ENCODE results near the gene EPHA5. TPM values are rescaled to one million over a fixed set of nuclear protein-coding genes. Genes with fewer than 3 reads are reported as not detected.

EPHA5 gene
- total RNA-seq, 1 experiment from 2014 or later: 0.28 TPM

GRCh38 chr4:65407483-65407882, 262.8 kb downstream of the EPHA5 start:
- Mint-ChIP-seq H3K36me3 (ENCODE audit: insufficient read depth, unreplicated experiment) (no peaks in the 10 kb centered on the region), H3K4me1 (ENCODE audit: insufficient read depth, unreplicated experiment) (no peaks in the 10 kb centered on the region), H3K4me3 (ENCODE audit: unreplicated experiment) (no peak overlapping the region), H3K27ac (ENCODE audit: low read depth, unreplicated experiment) (no peak overlapping the region), H3K27me3 (ENCODE audit: insufficient read depth, unreplicated experiment) (no peaks in the 10 kb centered on the region), H3K9me3 (ENCODE audit: unreplicated experiment) (no peaks in the 10 kb centered on the region)
- TF ChIP-seq, protein P1, sequence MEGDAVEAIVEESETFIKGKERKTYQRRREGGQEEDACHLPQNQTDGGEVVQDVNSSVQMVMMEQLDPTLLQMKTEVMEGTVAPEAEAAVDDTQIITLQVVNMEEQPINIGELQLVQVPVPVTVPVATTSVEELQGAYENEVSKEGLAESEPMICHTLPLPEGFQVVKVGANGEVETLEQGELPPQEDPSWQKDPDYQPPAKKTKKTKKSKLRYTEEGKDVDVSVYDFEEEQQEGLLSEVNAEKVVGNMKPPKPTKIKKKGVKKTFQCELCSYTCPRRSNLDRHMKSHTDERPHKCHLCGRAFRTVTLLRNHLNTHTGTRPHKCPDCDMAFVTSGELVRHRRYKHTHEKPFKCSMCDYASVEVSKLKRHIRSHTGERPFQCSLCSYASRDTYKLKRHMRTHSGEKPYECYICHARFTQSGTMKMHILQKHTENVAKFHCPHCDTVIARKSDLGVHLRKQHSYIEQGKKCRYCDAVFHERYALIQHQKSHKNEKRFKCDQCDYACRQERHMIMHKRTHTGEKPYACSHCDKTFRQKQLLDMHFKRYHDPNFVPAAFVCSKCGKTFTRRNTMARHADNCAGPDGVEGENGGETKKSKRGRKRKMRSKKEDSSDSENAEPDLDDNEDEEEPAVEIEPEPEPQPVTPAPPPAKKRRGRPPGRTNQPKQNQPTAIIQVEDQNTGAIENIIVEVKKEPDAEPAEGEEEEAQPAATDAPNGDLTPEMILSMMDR (IDR thresholded peaks at IDR 0.05; ENCODE audit: unreplicated experiment): no peak
- POLR2A ChIA-PET: no interaction called here
- no TSS peak for BruUV-seq (replicated peaks)
- intact Hi-C loops (cut with micrococcal nuclease): no loop called here
- CTCF ChIA-PET: no interaction called here
- no peak for DNase-seq (ENCODE audit: unreplicated experiment)

DNA sequence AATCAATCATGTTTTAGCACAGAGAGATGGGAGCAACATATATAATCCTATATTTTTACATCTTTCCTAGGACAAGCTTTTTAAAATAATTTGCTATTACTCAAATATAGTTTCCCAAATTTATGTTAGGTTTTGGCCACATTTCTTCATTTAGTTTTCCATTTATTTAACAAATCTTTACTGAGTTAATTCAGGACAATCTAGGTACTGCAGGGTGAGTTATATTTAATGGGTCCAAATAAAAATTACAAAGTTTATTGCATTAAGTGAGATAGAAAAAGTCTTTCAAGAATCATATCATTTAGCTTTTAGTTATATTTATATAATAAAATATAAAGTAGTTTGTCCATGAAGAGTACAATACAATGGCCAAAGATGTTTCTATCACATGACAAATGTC, 269.2 kb downstream of the EPHA5 start:
- H3K4me1 Mint-ChIP-seq (ENCODE audit: insufficient read depth, unreplicated experiment): no peaks in the 10 kb centered on the region
- no peak for DNase-seq (ENCODE audit: unreplicated experiment)
- H3K27ac Mint-ChIP-seq (ENCODE audit: low read depth, unreplicated experiment): no peak overlapping the region
- intact Hi-C loops (cut with micrococcal nuclease): no loop called here
- peaks cover 9% of the 10 kb centered on the region for H3K9me3 Mint-ChIP-seq (ENCODE audit: unreplicated experiment)
- H3K27me3 Mint-ChIP-seq (ENCODE audit: insufficient read depth, unreplicated experiment): no peaks in the 10 kb centered on the region
- BruUV-seq (replicated peaks): no TSS peak
- ChIA-PET POLR2A (interaction anchor here (0.7 kb wide), 2 partner anchors 9 to 1179 kb away, joined by 3 to 5 read pairs; no protein-coding TSS in a partner anchor), CTCF (interaction anchor here (0.9 kb wide), 1 partner anchor 16 kb away, joined by 3 read pairs; no protein-coding TSS in a partner anchor)
- TF ChIP-seq, protein P1 (IDR thresholded peaks at IDR 0.05; ENCODE audit: unreplicated experiment): no peak
- no peak overlapping the region for H3K4me3 Mint-ChIP-seq (ENCODE audit: unreplicated experiment)
- no peaks in the 10 kb centered on the region for H3K36me3 Mint-ChIP-seq (ENCODE audit: insufficient read depth, unreplicated experiment)

DNA sequence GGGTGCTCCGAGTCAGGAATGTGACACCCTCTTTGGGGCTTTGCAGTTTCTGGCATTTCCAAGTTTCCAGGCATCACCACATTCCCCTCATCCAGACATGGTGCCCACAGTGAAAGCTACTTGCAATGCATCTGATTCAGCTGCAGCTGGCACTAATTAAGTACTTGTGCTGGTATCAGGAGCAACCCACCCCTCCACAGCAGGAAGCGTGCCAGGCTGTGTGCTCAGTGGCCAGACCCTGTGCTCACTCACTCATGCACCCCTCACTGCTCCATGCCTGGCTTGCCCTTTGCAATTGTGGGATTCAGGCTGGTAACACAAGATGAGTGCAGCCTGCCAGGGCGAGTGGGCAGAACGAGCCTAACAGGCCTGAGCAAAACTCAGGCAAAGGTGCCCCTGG, 271.2 kb downstream of the EPHA5 start:
- Mint-ChIP-seq H3K27ac (ENCODE audit: low read depth, unreplicated experiment) (no peak overlapping the region), H3K36me3 (ENCODE audit: insufficient read depth, unreplicated experiment) (no peaks in the 10 kb centered on the region), H3K4me1 (ENCODE audit: insufficient read depth, unreplicated experiment) (no peaks in the 10 kb centered on the region), H3K27me3 (ENCODE audit: insufficient read depth, unreplicated experiment) (no peaks in the 10 kb centered on the region), H3K4me3 (ENCODE audit: unreplicated experiment) (no peak overlapping the region), H3K9me3 (ENCODE audit: unreplicated experiment) (peaks cover 9% of the 10 kb centered on the region)
- no peak for DNase-seq (ENCODE audit: unreplicated experiment)
- intact Hi-C loops (cut with micrococcal nuclease): no loop called here
- ChIA-PET CTCF (interaction anchor here (1.2 kb wide), 1 partner anchor 13 kb away, joined by 4 read pairs; no protein-coding TSS in a partner anchor), POLR2A (no interaction called here)
- BruUV-seq (replicated peaks): no TSS peak
- TF ChIP-seq, protein P1 (IDR thresholded peaks at IDR 0.05; ENCODE audit: unreplicated experiment): no peak

GRCh38 chr4:65393078-65393477, 277.2 kb downstream of the EPHA5 start:
- no peaks in the 10 kb centered on the region for H3K4me1 Mint-ChIP-seq (ENCODE audit: insufficient read depth, unreplicated experiment)
- ChIA-PET POLR2A (no interaction called here), CTCF (interaction anchor here (0.5 kb wide), 1 partner anchor 1578 kb away, joined by 4 read pairs; no protein-coding TSS in a partner anchor)
- intact Hi-C loops (cut with micrococcal nuclease): no loop called here
- no peak for DNase-seq (ENCODE audit: unreplicated experiment)
- TF ChIP-seq, protein P1 (IDR thresholded peaks at IDR 0.05; ENCODE audit: unreplicated experiment): no peak
- BruUV-seq (replicated peaks): no TSS peak
- no peak overlapping the region for H3K27ac Mint-ChIP-seq (ENCODE audit: low read depth, unreplicated experiment)
- H3K36me3 Mint-ChIP-seq (ENCODE audit: insufficient read depth, unreplicated experiment): no peaks in the 10 kb centered on the region
- H3K9me3 Mint-ChIP-seq (ENCODE audit: unreplicated experiment): no peaks in the 10 kb centered on the region
- H3K27me3 Mint-ChIP-seq (ENCODE audit: insufficient read depth, unreplicated experiment): no peaks in the 10 kb centered on the region
- no peak overlapping the region for H3K4me3 Mint-ChIP-seq (ENCODE audit: unreplicated experiment)
